T-helper 9 cell (primary cell): Measurements from ENCODE around the gene ADM2.

Experiments used
- DNase-seq: peaks from one replicate; pipeline ENCODE4 v3.0.0-alpha.2; 2020

The ADM2 gene

DNA sequence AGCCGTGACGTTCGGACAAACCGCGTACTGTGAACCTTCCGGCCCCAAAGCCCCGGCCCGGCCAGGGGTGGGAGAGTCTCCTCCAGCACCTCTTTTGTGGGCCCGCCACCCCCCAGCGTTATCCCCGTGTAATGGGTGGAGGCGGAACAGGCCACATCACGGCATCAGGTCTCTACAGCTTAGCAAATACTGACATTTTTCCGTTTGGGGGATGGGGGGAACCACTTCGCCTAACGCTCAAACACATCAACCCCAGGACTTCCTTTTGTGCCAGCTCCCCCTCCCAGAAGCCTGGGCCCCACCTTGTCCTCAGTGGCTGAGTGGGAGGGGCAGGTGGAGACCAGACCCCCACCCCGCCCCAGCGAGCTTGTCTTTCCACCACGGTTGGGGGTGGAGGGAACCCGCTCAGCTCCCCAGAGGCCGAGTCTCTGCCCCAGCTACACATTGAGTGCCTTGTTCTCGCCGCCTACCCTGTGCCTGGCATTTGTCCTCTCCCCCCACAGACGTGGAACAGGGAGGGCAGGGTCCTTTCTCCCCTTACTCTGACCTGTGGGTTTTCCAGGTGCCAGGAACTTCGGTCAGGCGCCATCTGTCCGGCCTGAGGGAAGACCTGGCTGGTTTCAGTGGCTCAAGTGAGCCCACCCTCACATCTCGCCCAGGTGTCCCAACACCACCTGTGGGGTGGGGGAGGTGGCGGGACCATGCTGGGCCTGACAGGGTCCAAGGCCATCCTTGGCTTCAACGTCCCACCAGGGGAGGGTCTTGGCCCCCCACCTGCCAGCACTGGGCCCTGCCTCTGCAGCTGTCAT lies 36.1 kb upstream of the ADM2 start:
- DNase-seq = no peak

DNA sequence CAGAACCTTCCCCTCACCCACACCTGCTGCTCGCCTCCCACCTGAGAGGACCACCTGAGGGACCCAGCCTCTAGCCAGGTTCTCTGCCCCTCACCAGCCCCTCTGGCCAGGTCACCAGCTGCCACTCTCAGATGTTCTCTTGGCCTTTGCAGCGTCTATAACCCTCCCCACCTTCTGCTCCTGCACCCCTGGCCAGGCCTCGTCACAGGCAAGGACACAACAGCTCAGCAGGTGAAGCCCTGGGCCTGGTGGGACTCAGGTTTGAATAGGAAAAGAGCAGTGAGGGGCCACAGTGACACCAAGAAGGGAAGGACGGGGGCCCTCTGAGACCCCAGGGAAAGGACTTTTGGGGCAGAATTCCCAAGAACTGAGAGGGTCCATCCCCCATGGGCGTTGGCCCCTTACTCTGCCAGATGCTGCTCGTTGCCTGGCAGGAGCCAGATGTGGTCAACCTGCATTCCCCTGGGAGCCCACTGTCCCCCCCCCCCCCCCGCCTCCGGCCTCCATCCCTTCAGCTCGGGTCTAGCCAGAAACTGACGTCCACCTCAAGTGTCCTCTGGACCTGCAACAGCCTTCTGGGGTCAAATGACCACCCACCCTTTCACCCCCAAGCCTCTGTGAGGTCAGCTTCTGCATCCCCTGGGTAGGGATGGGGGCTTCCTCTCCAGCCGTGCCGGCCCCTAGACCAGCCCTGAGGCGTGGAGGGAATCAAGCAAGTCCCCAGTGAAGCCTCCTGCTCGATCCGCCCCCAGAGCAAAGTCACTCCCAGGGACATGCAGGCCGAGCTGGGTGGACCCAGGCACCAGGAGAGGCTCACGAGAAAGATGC lies 35.2 kb upstream of the ADM2 start:
- no peak for DNase-seq

DNA sequence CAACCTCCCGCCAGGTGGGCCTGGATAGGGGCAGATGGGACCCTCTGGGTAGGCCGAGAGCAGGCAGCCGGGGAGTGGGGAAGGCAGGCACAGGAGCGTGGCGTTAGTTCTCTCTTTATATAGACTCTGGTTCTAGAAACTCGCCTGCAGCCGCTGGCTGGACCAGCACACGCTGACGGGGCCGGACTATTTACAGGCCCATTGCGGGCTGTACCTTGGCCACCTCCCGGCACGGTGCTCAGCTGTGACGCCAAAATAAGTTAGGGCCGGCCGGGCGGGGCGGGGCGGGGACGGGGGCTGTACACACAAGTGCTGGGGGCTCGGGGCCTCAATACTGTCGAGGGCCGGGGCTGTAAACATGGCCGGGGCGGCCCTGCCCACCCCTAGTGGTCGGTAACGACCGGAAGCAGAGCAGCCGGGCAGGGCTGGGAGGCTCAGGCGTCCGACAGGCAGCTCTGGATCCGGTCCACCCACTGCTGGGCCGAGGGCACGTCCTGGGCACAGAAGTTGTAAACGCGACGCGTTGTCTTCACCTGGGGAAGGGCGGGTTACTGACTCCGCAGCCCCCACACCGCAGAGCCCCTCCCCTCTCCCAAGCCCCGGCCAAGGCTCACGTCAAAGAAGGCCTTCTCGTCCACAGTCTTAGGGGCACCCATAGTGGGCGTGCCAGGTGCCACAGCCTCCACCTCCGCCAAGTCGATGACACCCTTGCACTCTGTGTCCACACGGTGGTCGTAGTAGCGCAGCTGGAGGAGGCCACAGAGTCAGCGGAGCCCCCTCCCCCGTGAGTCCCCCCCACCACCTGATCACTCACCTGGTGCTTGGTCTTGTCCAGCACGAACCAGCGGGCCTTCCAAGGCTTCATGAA lies 34.4 kb upstream of the ADM2 start:
- DNase-seq = no peak

DNA sequence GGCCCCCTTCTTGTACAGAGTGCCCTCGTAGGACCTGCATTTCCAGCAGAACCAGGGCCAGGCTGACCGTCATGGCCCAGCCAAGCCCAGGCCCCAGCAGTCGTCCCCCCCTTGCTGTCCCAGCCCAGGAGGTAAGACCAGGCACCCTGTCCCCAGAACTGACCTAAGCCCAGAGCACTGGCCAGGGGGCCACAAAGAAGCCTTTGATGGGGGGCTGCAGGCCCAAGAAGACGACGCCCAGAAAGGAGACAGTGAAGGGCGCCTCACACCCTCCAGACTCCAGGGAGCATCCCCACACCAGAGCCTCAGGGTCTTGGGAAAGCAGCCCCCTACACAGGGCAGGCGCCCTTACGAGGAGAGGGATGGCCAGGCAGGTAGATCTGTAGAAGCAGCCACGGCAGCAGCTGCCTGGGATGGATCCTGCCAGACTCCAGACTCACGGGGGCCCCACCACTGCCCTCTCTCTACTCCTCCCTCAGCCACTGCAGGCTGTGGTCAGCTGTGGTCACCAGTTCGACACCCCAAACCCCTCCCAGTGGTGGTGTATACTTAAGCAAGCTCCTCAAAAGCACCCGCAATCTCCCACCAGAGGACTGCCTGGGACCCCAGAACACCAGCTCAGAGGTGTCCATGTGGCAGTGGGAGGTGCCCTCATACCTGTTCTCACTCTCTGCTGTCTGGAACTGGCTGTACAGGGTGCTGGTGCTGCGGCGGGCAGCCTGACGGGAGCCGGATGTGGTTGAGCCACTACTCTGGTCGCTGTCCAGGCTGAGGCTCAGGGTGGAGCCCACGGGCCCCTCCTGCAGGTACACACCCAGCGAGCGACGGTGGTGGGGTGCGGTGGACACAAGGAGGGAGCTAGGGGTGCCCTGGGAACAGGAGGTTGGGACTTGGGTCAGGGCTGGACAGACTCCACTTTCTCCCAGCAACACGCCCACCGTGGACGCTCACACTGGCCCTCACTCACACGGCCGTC lies 33.5 kb upstream of the ADM2 start:
- DNase-seq = no peak

DNA sequence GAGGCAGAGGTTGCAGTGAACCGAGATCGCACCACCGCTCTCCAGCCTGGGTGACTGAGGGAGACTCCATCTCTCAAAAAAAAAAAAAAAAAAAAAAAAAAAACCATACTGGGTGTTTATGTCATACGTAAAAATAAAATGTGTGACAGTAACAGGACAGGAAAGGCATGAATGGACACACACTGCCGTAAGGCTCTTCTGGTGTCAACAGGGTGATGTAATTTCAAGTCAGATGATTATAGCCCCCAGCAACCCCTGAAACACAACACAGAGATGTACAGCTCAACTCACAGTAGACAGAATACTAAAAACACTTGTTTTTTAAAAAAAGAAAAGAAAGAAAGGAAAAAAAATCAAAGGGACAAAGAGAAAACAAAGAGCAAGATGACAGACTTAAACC lies 28.7 kb upstream of the ADM2 start:
- no peak for DNase-seq

DNA sequence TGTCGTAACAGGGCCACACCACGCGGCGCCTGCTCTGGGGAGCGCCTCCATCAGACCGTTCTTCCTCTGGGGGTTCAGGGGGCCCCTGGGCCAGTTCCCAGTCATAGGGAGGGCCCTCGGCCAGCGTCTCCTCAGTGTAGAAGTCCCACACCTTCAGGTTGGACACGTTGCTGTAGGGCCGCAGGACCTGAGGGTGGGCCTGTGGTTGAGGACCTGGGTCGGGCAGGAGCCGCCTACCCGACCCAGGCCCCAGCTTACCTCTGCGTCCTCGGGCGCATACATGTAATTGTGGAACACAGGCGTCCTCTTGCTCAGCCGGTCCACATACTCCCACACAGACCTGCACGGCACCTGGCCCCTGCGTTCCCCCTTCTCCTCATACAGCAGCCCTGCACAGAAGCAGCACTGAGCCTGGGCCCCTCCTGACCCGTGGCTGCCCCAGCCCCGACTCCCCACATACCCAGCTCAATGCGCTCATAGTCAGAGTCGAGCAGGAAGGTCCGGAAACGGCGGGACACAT lies 26.7 kb upstream of the ADM2 start:
- no peak for DNase-seq

DNA sequence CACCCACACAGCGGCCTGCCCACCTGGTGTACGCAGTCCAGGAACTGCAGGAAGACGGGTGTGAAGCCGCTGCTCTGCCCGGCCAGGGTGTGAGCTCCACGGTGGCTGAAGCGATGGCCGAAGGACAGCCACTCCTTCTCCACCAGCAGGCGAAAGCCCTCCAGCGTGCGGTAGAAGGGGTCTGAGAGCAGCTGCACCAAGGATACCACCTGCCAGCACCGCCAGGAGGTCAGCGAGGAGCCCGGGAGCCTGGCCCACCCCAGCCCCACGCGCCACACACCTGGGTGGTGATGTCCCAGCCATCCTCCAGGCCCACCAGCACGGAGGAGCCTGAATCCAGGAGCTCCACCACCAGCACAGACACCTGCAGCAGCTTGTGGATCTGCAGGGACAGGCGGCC lies 26.1 kb upstream of the ADM2 start:
- DNase-seq = no peak

DNA sequence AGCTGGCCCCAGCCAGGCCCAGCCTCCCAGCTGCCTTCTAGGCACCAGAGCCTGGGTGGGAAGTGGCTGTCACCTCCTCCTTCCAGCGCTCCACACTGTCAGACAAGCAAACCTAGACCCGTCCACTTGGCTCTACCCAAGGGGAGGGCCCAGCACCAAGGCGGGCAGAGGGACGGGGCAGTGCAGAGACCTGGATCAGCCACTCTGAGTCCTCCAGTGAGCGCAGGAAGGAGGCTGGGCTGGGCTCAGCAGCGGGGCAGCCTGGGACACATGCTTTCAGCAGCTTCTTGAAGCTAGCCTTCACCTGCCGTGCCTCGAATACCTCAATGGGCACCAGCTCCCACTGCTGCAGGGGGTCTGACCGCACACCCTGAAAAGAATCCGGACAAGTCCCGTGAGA lies 25.3 kb upstream of the ADM2 start:
- no peak for DNase-seq

DNA sequence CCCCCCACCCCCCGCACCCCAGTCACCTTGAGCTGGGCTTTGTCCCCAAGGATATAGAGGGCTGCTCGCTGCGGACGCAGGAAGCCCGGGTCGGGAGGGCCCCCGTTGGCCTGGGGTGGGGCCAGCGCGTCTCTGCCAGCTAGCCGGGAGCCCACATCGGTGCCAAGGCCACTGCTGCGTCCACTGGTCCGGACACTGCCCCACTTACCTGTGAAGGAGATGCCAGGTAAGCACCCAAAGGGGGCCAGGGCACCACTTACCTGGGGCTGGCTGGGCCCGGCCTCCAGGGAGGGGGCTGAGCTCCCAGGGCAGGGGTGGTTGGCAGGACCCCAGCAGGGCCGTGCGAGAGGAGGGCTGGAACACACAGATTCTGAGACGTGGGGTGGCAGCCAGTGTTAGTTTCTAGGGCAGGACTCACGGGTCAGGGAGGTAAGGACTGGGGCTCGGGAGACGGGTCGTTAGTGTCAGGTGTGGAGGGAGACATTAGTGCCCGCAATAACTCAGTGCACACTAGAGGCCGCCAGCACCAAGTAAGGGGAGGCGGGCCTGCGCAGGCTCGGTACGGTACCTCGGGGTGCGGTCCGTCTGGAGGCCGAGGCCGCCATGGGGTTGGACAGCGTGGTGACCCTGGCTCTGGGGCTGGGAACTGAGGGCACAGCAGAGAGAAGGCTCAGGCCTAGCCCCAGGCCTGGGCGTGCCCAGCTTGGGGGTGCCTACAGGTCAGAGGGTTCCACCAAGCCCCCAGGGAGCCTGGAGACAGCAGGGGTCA lies 24.7 kb upstream of the ADM2 start:
- DNase-seq = no peak

DNA sequence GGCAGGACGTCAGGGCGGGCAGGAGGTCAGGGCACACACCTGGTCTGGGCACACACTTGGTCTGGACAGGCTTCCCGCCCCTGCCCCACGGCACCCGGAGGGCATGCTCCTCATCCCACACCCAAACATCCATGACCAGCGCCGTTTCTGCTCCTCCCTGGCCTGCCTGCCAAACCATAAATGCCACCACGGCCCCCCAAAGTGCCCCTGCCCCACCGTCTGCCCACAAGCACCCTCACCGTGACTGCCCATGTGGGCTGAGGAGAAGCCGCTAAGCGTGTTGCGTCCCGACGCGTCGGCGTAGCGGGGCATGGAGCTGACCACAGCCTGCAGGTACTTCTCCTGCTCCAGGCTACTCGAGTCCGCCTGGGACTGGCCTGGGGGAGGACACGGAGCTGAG lies 22.3 kb upstream of the ADM2 start:
- no peak for DNase-seq

DNA sequence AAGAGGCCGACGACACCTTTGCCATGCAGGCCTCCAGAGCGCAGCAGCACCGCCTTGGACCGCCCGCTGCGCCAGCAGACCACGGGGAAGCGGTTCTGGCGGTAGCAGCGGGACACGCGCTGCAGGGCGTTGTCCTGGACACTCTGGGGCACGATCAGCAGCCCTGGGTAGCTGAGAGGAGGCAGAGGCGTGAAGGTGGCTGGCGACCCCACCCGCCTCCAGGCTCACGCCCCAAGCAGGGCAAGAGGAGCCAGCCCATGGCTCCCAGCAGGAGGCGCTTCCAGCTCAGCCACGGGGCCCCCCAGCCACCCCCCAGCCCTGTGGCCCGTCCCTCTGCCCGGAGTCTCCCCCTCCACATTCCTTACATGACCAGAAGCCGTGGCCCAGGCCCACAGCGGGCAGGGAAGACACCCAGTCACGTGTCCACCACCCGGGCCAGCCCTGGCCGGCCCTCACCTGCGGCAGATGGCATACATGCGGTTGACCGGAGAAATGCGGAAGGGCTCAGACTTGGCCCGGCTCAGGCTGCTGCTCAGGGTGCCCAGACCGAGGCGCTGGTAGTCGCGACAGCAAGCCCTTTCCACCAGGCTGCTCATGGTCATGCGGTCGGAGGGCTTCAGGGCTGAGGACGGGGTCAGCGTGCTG lies 21.7 kb upstream of the ADM2 start:
- no peak for DNase-seq

DNA sequence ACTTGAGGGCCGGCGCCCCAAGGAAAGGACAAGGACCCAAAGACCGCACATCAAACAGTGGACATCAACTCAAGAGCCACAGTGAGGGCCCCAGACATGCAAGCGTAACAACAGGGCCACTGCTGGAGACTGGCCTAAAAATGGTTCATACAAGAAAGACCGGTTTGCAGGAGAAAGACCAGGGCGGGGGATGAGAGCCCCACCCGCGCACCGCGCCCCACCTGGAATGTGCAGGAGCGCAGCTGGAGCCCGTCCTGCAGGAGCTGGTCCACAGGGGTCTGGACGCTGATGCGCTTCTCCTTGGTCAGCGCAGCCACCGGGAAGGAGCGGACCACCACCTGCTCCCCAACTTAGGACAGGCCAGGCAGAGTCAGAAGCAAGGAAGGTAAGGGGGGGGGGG lies 20.4 kb upstream of the ADM2 start:
- no peak for DNase-seq

DNA sequence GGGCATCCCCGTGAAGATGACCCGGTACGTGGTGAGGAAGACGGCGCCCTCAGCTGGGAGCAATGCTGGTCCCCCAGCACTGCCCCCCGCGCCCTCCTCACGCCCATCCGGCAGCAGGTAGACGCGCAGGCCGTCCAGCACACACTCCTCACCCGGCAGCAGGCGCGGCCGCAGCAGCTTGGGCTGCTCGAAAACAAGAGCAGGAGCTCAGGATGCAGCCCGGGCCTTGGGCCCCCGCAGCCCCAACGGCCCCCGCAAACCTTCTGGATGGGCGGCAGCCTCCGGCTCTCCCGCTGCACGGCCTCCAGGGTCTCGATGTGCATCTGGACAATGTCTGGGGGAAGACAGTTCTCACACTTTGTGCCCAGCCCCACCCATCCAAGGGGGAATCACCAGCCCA lies 19.8 kb upstream of the ADM2 start:
- DNase-seq = no peak

DNA sequence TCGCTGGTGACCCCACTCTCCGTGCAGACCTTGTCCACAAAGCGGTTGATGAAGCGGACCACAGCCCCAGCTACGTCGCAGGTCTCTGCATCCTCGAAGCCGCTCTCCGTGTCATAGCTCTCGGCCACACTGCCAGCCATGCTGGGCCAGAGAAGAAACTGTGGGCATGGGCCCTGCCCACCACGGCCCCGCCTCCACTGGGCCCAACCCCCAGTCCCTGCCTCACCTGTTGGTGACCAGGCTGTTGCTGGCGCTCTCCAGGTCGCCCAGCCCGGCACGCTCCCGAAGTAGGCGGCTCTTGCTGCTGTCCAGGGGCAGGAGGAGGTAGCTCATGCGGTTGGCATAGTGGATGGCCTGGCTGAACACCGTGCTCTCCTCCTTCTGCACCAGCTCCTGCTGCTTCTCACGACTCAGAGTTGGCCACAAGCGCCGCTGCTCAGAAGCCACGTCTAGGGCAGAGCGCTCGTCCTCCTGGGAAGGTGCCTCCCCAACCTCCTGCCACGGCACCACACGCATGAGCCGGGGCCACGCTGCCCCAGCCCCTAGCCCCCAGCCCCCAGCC lies 19.3 kb upstream of the ADM2 start:
- DNase-seq = no peak

DNA sequence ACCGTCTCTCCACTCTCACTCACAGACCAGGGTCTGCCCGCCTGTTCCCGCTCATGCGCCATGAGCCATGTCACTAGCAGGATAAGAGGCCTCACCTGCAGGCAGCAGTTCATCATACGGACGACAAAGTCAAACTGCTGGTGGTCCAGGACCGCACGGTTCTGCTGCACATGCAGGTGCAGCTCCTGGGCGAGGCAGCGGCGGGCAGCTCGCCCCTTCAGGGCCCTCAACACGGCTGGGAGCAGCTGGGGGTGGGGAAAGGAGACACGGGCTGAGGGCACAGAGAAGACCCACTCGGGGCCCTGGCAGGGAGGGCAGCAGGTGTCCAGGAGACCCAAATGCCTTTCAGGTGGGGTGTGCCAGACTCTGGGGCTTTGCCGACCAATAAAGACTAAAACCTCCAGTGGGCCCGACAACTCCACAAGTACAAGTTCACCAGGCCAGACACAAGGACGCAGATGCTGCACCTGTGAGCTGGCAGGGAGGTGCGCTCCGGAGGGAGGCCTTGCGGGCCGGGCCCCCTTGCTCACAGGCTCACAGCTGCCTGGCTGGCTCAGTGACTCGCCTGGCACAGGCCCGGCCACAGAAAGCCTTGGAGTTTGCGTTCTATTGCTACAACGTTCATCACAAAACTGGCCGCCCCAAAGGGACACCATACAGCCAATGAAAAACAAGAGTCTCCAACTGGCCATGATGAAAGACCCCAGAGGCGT lies 18.0 kb upstream of the ADM2 start:
- no peak for DNase-seq

DNA sequence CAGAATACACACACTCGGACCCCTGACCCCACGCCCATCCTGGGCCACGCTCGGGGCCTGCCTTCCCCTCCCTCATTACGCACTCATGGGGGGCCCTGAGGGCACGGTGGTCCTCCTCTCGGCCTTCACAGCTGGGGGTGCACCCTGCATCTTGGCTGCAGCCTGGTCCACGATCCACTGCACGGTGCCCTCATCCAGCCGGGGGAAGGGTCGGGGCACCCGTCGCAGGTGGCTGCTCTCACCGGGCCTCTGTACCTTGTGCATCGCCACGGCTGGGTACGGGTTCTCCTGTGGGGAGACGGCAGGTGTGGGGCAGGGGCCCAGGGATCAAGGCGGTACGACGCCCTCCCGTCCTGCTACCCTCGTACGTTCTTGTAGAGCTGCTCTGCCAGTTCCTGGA lies 16.9 kb upstream of the ADM2 start:
- no peak for DNase-seq

DNA sequence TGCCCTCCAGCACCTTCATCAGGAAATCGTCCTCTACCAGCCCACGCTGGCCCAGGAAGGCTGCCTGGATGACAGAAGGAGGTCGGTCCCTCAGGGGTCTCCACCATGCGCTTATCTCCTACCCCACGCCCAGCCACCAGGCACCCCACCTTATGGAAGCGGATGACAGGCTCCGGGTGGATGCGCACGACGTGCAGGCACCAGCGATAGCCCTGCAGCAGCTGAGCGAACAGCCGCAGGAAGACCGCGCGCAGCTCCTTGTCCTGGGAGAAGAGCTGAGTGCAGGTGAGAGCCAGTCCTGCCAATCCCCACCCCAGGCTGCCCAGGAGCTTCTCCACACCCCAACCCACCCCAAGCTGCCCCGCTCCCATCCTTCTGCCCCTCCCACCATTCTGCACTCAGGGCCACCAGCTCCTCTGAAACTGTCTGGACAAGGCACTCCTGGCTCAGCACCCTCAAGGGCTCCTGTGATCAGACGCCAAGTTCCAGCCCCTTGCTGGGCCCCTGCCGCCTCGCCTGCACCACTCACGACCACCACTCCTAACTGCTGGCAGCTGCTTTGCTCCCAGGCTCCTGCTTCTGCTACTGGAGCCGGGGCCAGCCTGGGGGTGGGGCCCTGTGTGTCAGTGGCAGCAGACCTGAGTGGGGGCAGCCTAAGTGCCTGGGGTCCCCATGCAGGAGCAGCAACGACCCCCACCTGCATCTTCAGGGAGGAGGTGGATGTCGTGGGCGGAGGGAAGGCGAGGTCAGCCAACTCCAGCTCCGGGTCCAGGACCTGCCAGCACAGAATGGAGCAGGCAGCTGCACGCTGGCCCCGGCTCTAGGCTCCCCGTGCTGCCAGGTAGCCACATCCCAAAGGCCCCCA lies 16.0 kb upstream of the ADM2 start:
- no peak for DNase-seq

DNA sequence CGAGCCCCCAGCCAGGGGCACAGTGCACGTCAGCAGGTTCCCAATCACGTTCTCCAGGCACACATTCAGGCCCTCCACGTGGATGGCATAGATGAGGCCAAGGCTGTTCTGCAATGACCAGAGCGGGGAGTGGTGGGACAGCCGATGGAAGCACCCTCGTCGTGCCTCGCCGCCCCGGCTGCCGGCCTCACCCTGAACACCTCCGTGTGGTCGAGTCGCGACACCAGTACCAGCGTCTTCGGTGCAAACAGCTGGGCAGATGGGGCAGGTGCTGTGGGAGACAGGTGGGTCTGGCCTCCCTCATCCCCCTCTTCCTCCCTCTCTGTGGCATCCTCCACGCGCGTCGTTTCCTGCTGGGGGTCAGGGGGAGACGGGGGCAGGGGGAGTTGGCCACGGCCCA lies 14.0 kb upstream of the ADM2 start:
- no peak for DNase-seq
